ENCODE measurements around the gene DNAH11. TPM values are rescaled to one million over a fixed set of nuclear protein-coding genes. Genes with fewer than 3 reads are reported as not detected.

DNAH11 gene
- total and polyA plus RNA-seq, 8 donors = 0.86 to 7.6 (median 3.5) TPM

DNA sequence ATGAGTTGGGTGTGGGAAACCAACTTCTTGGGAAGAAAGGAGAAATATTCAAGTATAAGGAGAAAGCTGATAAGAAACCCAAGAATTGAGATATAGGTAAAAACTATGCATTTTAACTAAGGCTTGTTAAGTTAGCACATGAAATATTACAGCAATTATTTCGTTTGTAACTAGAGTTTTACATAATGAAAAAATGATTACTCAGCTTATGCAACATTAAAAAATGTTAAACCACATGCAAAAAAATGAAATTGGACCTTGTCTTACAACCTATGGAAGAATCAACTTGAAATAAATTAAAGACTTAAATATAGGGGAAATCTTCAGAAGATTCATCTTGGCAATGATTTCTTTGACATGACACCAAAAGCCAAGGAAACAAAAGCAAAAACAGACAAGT lies 219.6 kb downstream of the DNAH11 start:
- no peak overlapping the region for H3K4me3 ChIP-seq
- no peaks in the 10 kb centered on the region for H3K27me3 ChIP-seq
- no peaks in the 10 kb centered on the region for H3K36me3 ChIP-seq
- TF ChIP-seq, protein P1, sequence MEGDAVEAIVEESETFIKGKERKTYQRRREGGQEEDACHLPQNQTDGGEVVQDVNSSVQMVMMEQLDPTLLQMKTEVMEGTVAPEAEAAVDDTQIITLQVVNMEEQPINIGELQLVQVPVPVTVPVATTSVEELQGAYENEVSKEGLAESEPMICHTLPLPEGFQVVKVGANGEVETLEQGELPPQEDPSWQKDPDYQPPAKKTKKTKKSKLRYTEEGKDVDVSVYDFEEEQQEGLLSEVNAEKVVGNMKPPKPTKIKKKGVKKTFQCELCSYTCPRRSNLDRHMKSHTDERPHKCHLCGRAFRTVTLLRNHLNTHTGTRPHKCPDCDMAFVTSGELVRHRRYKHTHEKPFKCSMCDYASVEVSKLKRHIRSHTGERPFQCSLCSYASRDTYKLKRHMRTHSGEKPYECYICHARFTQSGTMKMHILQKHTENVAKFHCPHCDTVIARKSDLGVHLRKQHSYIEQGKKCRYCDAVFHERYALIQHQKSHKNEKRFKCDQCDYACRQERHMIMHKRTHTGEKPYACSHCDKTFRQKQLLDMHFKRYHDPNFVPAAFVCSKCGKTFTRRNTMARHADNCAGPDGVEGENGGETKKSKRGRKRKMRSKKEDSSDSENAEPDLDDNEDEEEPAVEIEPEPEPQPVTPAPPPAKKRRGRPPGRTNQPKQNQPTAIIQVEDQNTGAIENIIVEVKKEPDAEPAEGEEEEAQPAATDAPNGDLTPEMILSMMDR (IDR thresholded peaks at IDR 0.05) = no peak
- ATAC-seq (no peak), DNase-seq (no peak)
- H3K4me1 ChIP-seq = no peaks in the 10 kb centered on the region
- H3K27ac ChIP-seq = no peak overlapping the region
- intact Hi-C loops (cut with DNase I) = no loop called here
- no peaks in the 10 kb centered on the region for H3K9me3 ChIP-seq

DNA sequence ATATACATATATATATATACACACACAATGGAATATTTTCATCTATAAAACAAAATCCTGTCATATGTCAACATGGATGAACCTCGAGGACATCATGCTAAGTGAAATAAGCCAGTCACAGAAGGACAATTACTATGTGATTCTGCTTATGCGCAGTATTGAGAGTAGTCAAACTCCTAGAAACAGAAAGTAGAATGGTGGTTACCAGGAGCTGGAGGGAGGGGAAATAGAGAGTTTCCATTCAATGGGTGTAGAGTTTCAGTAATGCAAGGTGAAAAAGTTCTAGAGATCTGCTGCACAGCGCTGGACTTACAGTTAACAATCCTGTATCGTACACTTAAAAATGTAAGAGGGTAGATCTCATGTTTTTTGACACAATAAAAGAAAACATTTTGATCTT lies 221.0 kb downstream of the DNAH11 start:
- H3K4me1 ChIP-seq = no peaks in the 10 kb centered on the region
- no peak for ATAC-seq
- H3K9me3 ChIP-seq = no peaks in the 10 kb centered on the region
- H3K27ac ChIP-seq = no peak overlapping the region
- H3K27me3 ChIP-seq = no peaks in the 10 kb centered on the region
- no peak overlapping the region for H3K4me3 ChIP-seq
- TF ChIP-seq, protein P1 (IDR thresholded peaks at IDR 0.05) = no peak
- DNase-seq = no peak
- intact Hi-C loops (cut with DNase I) = no loop called here
- H3K36me3 ChIP-seq = no peaks in the 10 kb centered on the region

DNA sequence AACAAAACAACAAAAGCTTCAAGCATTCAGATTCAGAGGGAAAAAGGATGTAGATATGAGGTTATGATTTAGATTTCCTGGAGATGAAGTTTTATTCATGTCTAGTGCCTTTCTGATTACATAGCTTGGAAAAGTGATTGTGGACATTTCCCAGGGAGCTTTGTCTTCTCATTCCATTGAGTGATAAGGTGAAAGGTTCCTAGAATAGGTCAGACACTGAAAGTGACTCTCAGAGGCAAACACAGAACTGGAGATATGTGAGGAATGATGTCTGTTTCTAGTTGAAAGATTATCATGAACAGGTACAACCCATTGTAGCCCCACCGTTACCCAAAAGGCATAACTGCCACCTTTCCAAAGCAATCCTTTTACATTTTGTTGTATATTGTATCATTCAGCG lies 223.4 kb downstream of the DNAH11 start:
- H3K4me1 ChIP-seq = no peaks in the 10 kb centered on the region
- no peaks in the 10 kb centered on the region for H3K27me3 ChIP-seq
- H3K27ac ChIP-seq = no peak overlapping the region
- no peaks in the 10 kb centered on the region for H3K9me3 ChIP-seq
- ATAC-seq = no peak
- DNase-seq = no peak
- intact Hi-C loops (cut with DNase I) = no loop called here
- TF ChIP-seq, protein P1 (IDR thresholded peaks at IDR 0.05) = no peak
- H3K4me3 ChIP-seq = no peak overlapping the region
- no peaks in the 10 kb centered on the region for H3K36me3 ChIP-seq

DNA sequence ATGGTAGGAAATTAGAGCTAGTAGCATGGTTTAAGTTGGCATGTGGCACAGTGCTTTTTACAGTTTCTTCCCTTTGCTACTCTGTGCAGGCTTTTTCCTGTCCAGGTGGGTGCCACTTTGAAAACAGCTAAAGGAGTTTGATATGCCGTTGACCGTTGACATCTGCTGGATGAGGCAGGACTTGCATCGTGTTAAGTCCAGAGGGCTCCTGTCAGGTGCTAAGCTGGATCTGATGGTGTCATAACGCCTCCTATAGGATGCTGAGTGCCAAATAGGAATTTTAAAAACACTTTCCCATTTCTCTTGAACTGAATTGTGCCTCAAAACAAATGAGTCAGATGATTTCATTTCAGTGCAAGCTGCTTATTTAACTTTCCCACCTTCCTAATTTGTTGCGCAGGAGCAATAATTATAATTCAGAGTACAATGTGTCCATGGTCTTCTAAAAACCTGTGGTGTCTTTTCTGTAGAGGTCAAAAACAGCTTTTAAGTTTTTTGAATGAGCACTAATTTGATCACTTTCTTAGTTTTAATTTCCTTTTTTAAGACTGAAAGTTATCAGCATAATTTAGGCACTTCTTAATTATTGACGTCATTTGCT lies 224.6 kb downstream of the DNAH11 start:
- no peaks in the 10 kb centered on the region for H3K4me1 ChIP-seq
- no peaks in the 10 kb centered on the region for H3K36me3 ChIP-seq
- TF ChIP-seq, protein P1 (IDR thresholded peaks at IDR 0.05) = peak; percentile 35 to 40
- no peaks in the 10 kb centered on the region for H3K27me3 ChIP-seq
- intact Hi-C loops (cut with DNase I) = no loop called here
- no peak overlapping the region for H3K4me3 ChIP-seq
- ATAC-seq (peak; percentile 100), DNase-seq (peak in 2 of 4 donors; percentile 18 to 67)
- H3K9me3 ChIP-seq = no peaks in the 10 kb centered on the region
- no peak overlapping the region for H3K27ac ChIP-seq

DNA sequence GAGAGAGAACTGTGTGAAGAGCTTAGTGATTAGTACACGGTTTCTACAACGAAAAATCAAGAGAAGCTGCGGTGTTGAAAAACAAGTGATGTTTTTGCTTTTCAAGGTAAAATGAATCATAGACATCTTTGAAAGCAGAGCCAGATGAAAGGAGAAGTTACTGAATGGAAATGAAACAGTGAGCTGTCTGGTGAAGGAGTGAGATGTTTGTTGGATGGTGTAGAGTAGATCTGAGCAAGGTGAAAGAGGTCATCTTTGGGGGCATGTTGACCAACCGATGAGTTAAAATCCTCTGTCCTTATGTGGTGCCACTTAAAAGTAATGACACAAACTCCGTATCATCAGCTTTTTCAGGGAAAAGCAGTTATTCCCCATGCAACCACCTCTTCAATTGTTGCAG lies 225.4 kb downstream of the DNAH11 start:
- Histone ChIP-seq H3K9me3 (no peaks in the 10 kb centered on the region), H3K4me3 (no peak overlapping the region), H3K27me3 (no peaks in the 10 kb centered on the region), H3K27ac (no peak overlapping the region), H3K4me1 (no peaks in the 10 kb centered on the region), H3K36me3 (no peaks in the 10 kb centered on the region)
- TF ChIP-seq, protein P1 (IDR thresholded peaks at IDR 0.05) = no peak
- ATAC-seq (no peak), DNase-seq (no peak)
- intact Hi-C loops (cut with DNase I) = no loop called here

Measured in left lung (tissue), 10 donors.